ENCODE data around the gene NLRP14.

NLRP14 gene

GRCh38 chr11:6992457-6993417, 27.5 kb upstream of the NLRP14 start:
- no peak overlapping the region for H3K4me3 ChIP-seq (ENCODE audit: low read depth, low read length)
- no peak for DNase-seq
- no peaks in the 10 kb centered on the region for H3K4me1 ChIP-seq
- no peaks in the 10 kb centered on the region for H3K27me3 ChIP-seq
- no peaks in the 10 kb centered on the region for H3K36me3 ChIP-seq
- no peaks in the 10 kb centered on the region for H3K9me3 ChIP-seq
- TF ChIP-seq CTCF (IDR thresholded peaks at IDR 0.05; ENCODE audit: low read depth, low read length), result no peak

- Histone ChIP-seq H3K4me1 (no peaks in the 10 kb centered on the region), H3K27me3 (no peaks in the 10 kb centered on the region), H3K9me3 (no peaks in the 10 kb centered on the region), H3K36me3 (no peaks in the 10 kb centered on the region), H3K4me3 (ENCODE audit: low read depth, low read length) (no peak overlapping the region)
- TF ChIP-seq CTCF (IDR thresholded peaks at IDR 0.05; ENCODE audit: low read depth, low read length), result no peak
- DNase-seq, result no peak
Measured at GRCh38 chr11:6995703-6996102, 24.6 kb upstream of the NLRP14 start.

- no peaks in the 10 kb centered on the region for H3K36me3 ChIP-seq
- no peaks in the 10 kb centered on the region for H3K27me3 ChIP-seq
- no peak for TF ChIP-seq CTCF (IDR thresholded peaks at IDR 0.05; ENCODE audit: low read depth, low read length)
- DNase-seq, result no peak
- no peak overlapping the region for H3K4me3 ChIP-seq (ENCODE audit: low read depth, low read length)
- no peaks in the 10 kb centered on the region for H3K9me3 ChIP-seq
- no peaks in the 10 kb centered on the region for H3K4me1 ChIP-seq
Measured at GRCh38 chr11:7004482-7004881, 15.8 kb upstream of the NLRP14 start.

- no peak for DNase-seq
- Histone ChIP-seq H3K9me3 (no peaks in the 10 kb centered on the region), H3K27me3 (no peaks in the 10 kb centered on the region), H3K36me3 (no peaks in the 10 kb centered on the region), H3K4me3 (ENCODE audit: low read depth, low read length) (no peak overlapping the region), H3K4me1 (no peaks in the 10 kb centered on the region)
- TF ChIP-seq CTCF (IDR thresholded peaks at IDR 0.05; ENCODE audit: low read depth, low read length), result no peak
Measured at GRCh38 chr11:7014118-7014517, 6.2 kb upstream of the NLRP14 start.

- Histone ChIP-seq H3K36me3 (no peaks in the 10 kb centered on the region), H3K4me3 (ENCODE audit: low read depth, low read length) (no peak overlapping the region), H3K9me3 (no peaks in the 10 kb centered on the region), H3K27me3 (0 out of 2 replicates have a peak, but pooled peaks cover 2% of the 10 kb centered on the region), H3K4me1 (no peaks in the 10 kb centered on the region)
- TF ChIP-seq CTCF (IDR thresholded peaks at IDR 0.05; ENCODE audit: low read depth, low read length), result no peak
- no peak for DNase-seq
Measured at GRCh38 chr11:7016011-7016410, 4.3 kb upstream of the NLRP14 start.
